H9 (cell line): ENCODE measurements around the gene EDEM2. TPM values are rescaled to one million over a fixed set of nuclear protein-coding genes. Genes with fewer than 3 reads are reported as not detected.

Experiments used
- DNase-seq: peaks from one replicate; pipeline ENCODE4 v3.0.0-alpha.2; 2017
- H2AFZ ChIP-seq: one replicate; pipeline ENCODE4 v1.6.1; 2013; ENCODE audit warnings: mild to moderate bottlenecking, low read length, control low read depth, moderate library complexity
- H2AK5ac ChIP-seq: 2 replicates; pipeline ENCODE4 v1.6.1; 2013; ENCODE audit warnings: low read length, control low read depth, mixed read lengths; ENCODE audit not compliant: insufficient read length
- H2BK120ac ChIP-seq: one replicate; pipeline ENCODE4 v1.6.1; 2013; ENCODE audit warnings: low read depth, mild to moderate bottlenecking, low read length, control low read depth, inconsistent platforms; ENCODE audit not compliant: poor library complexity, severe bottlenecking
- H2BK12ac ChIP-seq: 2 replicates; pipeline ENCODE4 v1.6.1; 2013; ENCODE audit warnings: low read length, control low read depth, mixed read lengths, low read depth; ENCODE audit not compliant: insufficient read length
- H2BK15ac ChIP-seq: 2 replicates; pipeline ENCODE4 v1.6.1; 2013; ENCODE audit warnings: low read depth, low read length, control low read depth
- H2BK20ac ChIP-seq: one replicate; pipeline ENCODE4 v1.6.1; 2013; ENCODE audit warnings: low read depth, mild to moderate bottlenecking, low read length, control low read depth, inconsistent platforms; ENCODE audit not compliant: poor library complexity, severe bottlenecking
- H2BK5ac ChIP-seq: 2 replicates; pipeline ENCODE4 v1.6.1; 2013; ENCODE audit warnings: low read length, control low read depth, mixed read lengths; ENCODE audit not compliant: insufficient read length
- H3K14ac ChIP-seq: 2 replicates; pipeline ENCODE4 v1.6.1; 2013; ENCODE audit warnings: low read length, control low read depth; ENCODE audit not compliant: insufficient read depth
- H3K18ac ChIP-seq: 2 replicates; pipeline ENCODE4 v1.6.1; 2013; ENCODE audit warnings: low read depth, mild to moderate bottlenecking, mixed read lengths, low read length, control low read depth; ENCODE audit not compliant: insufficient read length
- H3K23ac ChIP-seq: 2 replicates; pipeline ENCODE4 v1.6.1; 2013; ENCODE audit warnings: low read length, control low read depth, mixed read lengths, low read depth; ENCODE audit not compliant: insufficient read length
- H3K23me2 ChIP-seq: 2 replicates; pipeline ENCODE4 v1.6.1; 2013; ENCODE audit warnings: low read depth, mild to moderate bottlenecking, mixed read lengths, low read length, control low read depth; ENCODE audit not compliant: insufficient read length, poor library complexity, severe bottlenecking
- H3K27ac ChIP-seq: 2 replicates; pipeline ENCODE4 v1.5.1; 2013; ENCODE audit warnings: low read length, control low read depth, mixed read lengths, low read depth; ENCODE audit not compliant: insufficient read length
- H3K27me3 ChIP-seq: 2 replicates; pipeline ENCODE4 v1.6.1; 2013; ENCODE audit warnings: low read length, control low read depth, inconsistent platforms; ENCODE audit not compliant: insufficient read depth
- H3K4ac ChIP-seq: 2 replicates; pipeline ENCODE4 v1.6.1; 2013; ENCODE audit warnings: low read depth, mild to moderate bottlenecking, control low read depth, inconsistent platforms, low read length, moderate library complexity
- H3K4me1 ChIP-seq: 2 replicates; pipeline ENCODE4 v1.6.1; 2013; ENCODE audit warnings: low read length, control low read depth, inconsistent platforms; ENCODE audit not compliant: insufficient read depth
- H3K4me2 ChIP-seq: 2 replicates; pipeline ENCODE4 v1.6.1; 2013; ENCODE audit warnings: low read length, control low read depth, mixed read lengths; ENCODE audit not compliant: insufficient read length, insufficient read depth
- H3K56ac ChIP-seq: 2 replicates; pipeline ENCODE4 v1.6.1; 2013; ENCODE audit warnings: low read depth, mild to moderate bottlenecking, mixed read lengths, low read length, control low read depth; ENCODE audit not compliant: insufficient read length
- H3K79me1 ChIP-seq: 2 replicates; pipeline ENCODE4 v1.6.1; 2013; ENCODE audit warnings: low read depth, mild to moderate bottlenecking, moderate library complexity, low read length, control low read depth, inconsistent platforms; ENCODE audit not compliant: insufficient read depth, poor library complexity, severe bottlenecking
- H3K79me2 ChIP-seq: 2 replicates; pipeline ENCODE4 v1.6.1; 2013; ENCODE audit warnings: low read length, control low read depth, inconsistent platforms; ENCODE audit not compliant: insufficient read depth
- H3K9ac ChIP-seq: 2 replicates; pipeline ENCODE4 v1.6.1; 2013; ENCODE audit warnings: low read length, control low read depth, mixed read lengths; ENCODE audit not compliant: insufficient read length; ENCODE audit errors: extremely low read depth
- H3K9me3 ChIP-seq: one replicate; pipeline ENCODE4 v1.6.1; 2013; ENCODE audit warnings: low read depth, low read length, inconsistent platforms; ENCODE audit not compliant: control insufficient read depth
- H3T11ph ChIP-seq: one replicate; pipeline ENCODE4 v1.6.1; 2013; ENCODE audit warnings: mild to moderate bottlenecking, low read length, control low read depth, inconsistent platforms
- H4K20me1 ChIP-seq: one replicate; pipeline ENCODE4 v1.6.1; 2013; ENCODE audit not compliant: control insufficient read depth, insufficient read length, insufficient read depth
- H4K5ac ChIP-seq: 2 replicates; pipeline ENCODE4 v1.6.1; 2013; ENCODE audit warnings: low read depth, mild to moderate bottlenecking, mixed read lengths, low read length, control low read depth; ENCODE audit not compliant: insufficient read length
- H4K8ac ChIP-seq: replicated peaks from 2 replicates; pipeline ENCODE4 v1.6.1; 2013; ENCODE audit warnings: low read length, control low read depth, mixed read lengths, low read depth; ENCODE audit not compliant: insufficient read length
- H4K91ac ChIP-seq: 2 replicates; pipeline ENCODE4 v1.6.1; 2013; ENCODE audit warnings: low read depth, mild to moderate bottlenecking, moderate library complexity, mixed read lengths, low read length, control low read depth; ENCODE audit not compliant: insufficient read length
- H3K27ac Mint-ChIP-seq, 3 experiments: 2 replicates in 2 of 3; 3 replicates in 1 of 3; pipeline ENCODE4 v1.8.0; 2020 to 2021; ENCODE audit warnings: mixed read lengths in 3 of 3, mild to moderate bottlenecking in 1 of 3, moderate library complexity in 1 of 3
- H3K27me3 Mint-ChIP-seq: 2 replicates; pipeline ENCODE4 v1.8.0; 2021; ENCODE audit warnings: low read depth, mild to moderate bottlenecking, moderate library complexity, mixed read lengths
- H3K36me3 Mint-ChIP-seq, 3 experiments: 2 replicates in 2 of 3; 3 replicates in 1 of 3; pipeline ENCODE4 v1.8.0; 2020 to 2021; ENCODE audit warnings: low read depth in 3 of 3, mixed read lengths in 3 of 3; ENCODE audit not compliant: insufficient read depth in 1 of 3
- H3K4me1 Mint-ChIP-seq, 2 experiments: 2 replicates each; pipeline ENCODE4 v1.8.0; 2020; ENCODE audit warnings: mixed read lengths in 2 of 2
- H3K4me3 Mint-ChIP-seq, 2 experiments: 2 replicates in 1 of 2; 3 replicates in 1 of 2; pipeline ENCODE4 v1.8.0; 2020 to 2021; ENCODE audit warnings: mild to moderate bottlenecking in 2 of 2, mixed read lengths in 2 of 2, moderate library complexity in 1 of 2
- H3K9me3 Mint-ChIP-seq, 2 experiments: 2 replicates in 1 of 2; 3 replicates in 1 of 2; pipeline ENCODE4 v1.8.0; 2020; ENCODE audit warnings: mild to moderate bottlenecking in 2 of 2, mixed read lengths in 2 of 2, moderate library complexity in 1 of 2
- WGBS: extraction: QIAGEN DNeasy Blood & Tissue Kit; methylation state at CpG from one replicate; pipeline ENCODE4 v1.1.7; 2013; ENCODE audit warnings: missing lambda C conversion rate, low lambda C conversion rate, mixed read lengths; ENCODE audit not compliant: insufficient read length; ENCODE audit errors: extremely low coverage; 5-methylcytosine and 5-hydroxymethylcytosine counted together
- total RNA-seq: library from RNA; stranded (reverse); gene quantifications from 2 replicates; pipeline ENCODE4 v1.2.1, GENCODE V29; 2021
- TF ChIP-seq, protein P1 (sequence below): fragments of 200-600 bp; sonication (generic); conservative IDR thresholded peaks from 3 replicates; pipeline ENCODE4 v1.8.0; 2021; ENCODE audit warnings: antibody characterized with exemption, mild to moderate bottlenecking

Gene EDEM2
- total RNA-seq, 1 experiment from 2014 or later, result 27.8 TPM

DNA sequence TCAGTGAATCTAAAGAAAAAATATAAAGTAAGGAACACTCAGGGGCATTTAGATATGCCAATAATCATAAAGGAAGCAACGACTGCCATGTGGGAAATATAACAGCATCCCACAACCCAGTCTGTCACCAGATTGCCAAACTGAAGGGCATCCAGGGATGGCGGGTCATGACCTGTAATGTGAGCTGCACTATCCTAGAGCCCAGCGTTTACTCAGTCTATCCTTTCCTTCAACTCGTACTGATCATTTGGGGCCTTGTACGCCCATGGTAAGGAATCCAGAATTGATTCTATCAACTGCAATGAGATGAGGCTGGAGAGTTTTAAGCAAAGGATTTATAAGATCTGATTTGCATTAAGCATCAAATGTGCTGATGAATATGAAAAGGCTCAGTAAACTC is 59.8 kb downstream of the EDEM2 start:
- no peak overlapping the region for H4K5ac ChIP-seq
- Mint-ChIP-seq H3K9me3 (no peaks in the 10 kb centered on the region), H3K27ac (no peak overlapping the region), H3K27me3 (no peaks in the 10 kb centered on the region), H3K36me3 (peaks cover 7 to 18% (median 13%) of the 10 kb centered on the region in 3 experiments; a peak in 6 of 7 replicates), H3K4me3 (no peak overlapping the region), H3K4me1 (peaks cover 17 to 23% of the 10 kb centered on the region in 2 experiments)
- H3T11ph ChIP-seq, result no peak overlapping the region
- no peaks in the 10 kb centered on the region for H3K4me1 ChIP-seq
- no peak overlapping the region for H2BK5ac ChIP-seq
- no peaks in the 10 kb centered on the region for H3K9me3 ChIP-seq
- no peak overlapping the region for H2BK15ac ChIP-seq
- H2AFZ ChIP-seq, result no peak overlapping the region
- WGBS, result no CpG with 5 or more reads among the region's 5 CpGs
- H3K18ac ChIP-seq, result no peak overlapping the region
- H3K4ac ChIP-seq, result no peak overlapping the region
- TF ChIP-seq, protein P1, sequence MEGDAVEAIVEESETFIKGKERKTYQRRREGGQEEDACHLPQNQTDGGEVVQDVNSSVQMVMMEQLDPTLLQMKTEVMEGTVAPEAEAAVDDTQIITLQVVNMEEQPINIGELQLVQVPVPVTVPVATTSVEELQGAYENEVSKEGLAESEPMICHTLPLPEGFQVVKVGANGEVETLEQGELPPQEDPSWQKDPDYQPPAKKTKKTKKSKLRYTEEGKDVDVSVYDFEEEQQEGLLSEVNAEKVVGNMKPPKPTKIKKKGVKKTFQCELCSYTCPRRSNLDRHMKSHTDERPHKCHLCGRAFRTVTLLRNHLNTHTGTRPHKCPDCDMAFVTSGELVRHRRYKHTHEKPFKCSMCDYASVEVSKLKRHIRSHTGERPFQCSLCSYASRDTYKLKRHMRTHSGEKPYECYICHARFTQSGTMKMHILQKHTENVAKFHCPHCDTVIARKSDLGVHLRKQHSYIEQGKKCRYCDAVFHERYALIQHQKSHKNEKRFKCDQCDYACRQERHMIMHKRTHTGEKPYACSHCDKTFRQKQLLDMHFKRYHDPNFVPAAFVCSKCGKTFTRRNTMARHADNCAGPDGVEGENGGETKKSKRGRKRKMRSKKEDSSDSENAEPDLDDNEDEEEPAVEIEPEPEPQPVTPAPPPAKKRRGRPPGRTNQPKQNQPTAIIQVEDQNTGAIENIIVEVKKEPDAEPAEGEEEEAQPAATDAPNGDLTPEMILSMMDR, result no peak
- H4K8ac ChIP-seq, result no peak overlapping the region
- H2BK120ac ChIP-seq, result no peak overlapping the region
- no peaks in the 10 kb centered on the region for H4K20me1 ChIP-seq
- peaks cover 19% of the 10 kb centered on the region; the same call in 1 of the 2 replicates for H3K79me2 ChIP-seq
- H2AK5ac ChIP-seq, result no peak overlapping the region
- no peak overlapping the region for H3K4me2 ChIP-seq
- no peak overlapping the region for H3K14ac ChIP-seq
- H3K27ac ChIP-seq, result no peak overlapping the region
- H2BK20ac ChIP-seq, result no peak overlapping the region
- no peak overlapping the region for H2BK12ac ChIP-seq
- DNase-seq, result no peak
- no peak overlapping the region for H4K91ac ChIP-seq
- peaks cover 8% of the 10 kb centered on the region for H3K23me2 ChIP-seq
- no peak overlapping the region for H3K23ac ChIP-seq
- peaks cover 2% of the 10 kb centered on the region for H3K79me1 ChIP-seq
- no peak overlapping the region for H3K9ac ChIP-seq
- H3K27me3 ChIP-seq, result no peaks in the 10 kb centered on the region
- no peak overlapping the region for H3K56ac ChIP-seq
